ENCODE results near the gene SYT5. TPM values are rescaled to one million over a fixed set of nuclear protein-coding genes. Genes with fewer than 3 reads are reported as not detected.

Gene SYT5
- total and polyA plus RNA-seq, 9 of the 15 experiments (the other 6 are each of a cell fraction or from before 2014, with no cell fraction given), result 1.3 to 20.9 (median 8.8) TPM

DNA sequence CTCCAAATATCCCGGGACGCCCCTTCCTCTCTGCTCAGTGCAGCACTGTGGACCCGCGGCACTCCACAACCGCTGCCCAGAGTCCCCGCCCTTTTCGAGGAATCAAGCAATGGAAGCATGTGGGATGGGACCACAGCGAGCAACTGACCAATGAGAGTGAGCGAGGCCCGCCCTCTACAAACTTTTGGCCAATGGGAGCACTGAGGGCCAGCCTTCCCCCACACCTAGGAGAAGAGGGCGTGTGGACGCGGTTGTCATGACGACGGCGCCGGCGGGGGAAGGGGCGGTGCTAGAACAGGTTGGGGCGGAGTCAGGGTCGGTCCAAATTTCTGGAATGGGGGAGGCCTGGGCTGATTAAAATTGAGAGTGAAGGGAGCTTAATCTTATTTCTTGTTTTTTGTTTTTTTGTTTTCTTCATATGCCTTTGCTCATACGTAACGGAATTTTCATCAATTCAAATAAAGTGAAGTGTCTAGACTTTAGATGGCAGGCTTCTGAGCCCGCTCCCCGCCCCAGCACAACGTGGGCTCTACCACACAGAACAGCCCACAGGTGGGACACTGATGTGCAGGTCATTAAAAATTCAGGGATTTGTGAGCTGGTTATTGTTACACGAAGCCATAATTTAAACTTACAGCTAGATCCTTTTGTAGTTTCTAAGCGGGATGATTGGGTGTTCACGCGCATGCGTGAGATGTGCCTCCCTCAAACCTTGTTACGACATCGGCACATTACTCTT lies 13.4 kb downstream of the SYT5 start, which contains the start of gene DNAAF3 (continued):
- TF ChIP-seq, protein P1, sequence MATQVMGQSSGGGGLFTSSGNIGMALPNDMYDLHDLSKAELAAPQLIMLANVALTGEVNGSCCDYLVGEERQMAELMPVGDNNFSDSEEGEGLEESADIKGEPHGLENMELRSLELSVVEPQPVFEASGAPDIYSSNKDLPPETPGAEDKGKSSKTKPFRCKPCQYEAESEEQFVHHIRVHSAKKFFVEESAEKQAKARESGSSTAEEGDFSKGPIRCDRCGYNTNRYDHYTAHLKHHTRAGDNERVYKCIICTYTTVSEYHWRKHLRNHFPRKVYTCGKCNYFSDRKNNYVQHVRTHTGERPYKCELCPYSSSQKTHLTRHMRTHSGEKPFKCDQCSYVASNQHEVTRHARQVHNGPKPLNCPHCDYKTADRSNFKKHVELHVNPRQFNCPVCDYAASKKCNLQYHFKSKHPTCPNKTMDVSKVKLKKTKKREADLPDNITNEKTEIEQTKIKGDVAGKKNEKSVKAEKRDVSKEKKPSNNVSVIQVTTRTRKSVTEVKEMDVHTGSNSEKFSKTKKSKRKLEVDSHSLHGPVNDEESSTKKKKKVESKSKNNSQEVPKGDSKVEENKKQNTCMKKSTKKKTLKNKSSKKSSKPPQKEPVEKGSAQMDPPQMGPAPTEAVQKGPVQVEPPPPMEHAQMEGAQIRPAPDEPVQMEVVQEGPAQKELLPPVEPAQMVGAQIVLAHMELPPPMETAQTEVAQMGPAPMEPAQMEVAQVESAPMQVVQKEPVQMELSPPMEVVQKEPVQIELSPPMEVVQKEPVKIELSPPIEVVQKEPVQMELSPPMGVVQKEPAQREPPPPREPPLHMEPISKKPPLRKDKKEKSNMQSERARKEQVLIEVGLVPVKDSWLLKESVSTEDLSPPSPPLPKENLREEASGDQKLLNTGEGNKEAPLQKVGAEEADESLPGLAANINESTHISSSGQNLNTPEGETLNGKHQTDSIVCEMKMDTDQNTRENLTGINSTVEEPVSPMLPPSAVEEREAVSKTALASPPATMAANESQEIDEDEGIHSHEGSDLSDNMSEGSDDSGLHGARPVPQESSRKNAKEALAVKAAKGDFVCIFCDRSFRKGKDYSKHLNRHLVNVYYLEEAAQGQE (IDR thresholded peaks at IDR 0.05; ENCODE audit: borderline replicate concordance), result no peak
- TF ChIP-seq, protein P1 (CRISPR knock-in tag; IDR thresholded peaks at IDR 0.05; ENCODE audit: low read depth), result no peak
- no peak for TF ChIP-seq CHD4 (IDR thresholded peaks at IDR 0.05; ENCODE audit: insufficient read depth, insufficient replicate concordance, low read depth, low read length, poor library complexity, severe bottlenecking)
- TF ChIP-seq, protein P2, sequence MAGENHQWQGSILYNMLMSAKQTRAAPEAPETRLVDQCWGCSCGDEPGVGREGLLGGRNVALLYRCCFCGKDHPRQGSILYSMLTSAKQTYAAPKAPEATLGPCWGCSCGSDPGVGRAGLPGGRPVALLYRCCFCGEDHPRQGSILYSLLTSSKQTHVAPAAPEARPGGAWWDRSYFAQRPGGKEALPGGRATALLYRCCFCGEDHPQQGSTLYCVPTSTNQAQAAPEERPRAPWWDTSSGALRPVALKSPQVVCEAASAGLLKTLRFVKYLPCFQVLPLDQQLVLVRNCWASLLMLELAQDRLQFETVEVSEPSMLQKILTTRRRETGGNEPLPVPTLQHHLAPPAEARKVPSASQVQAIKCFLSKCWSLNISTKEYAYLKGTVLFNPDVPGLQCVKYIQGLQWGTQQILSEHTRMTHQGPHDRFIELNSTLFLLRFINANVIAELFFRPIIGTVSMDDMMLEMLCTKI (IDR thresholded peaks at IDR 0.05; ENCODE audit: partially characterized antibody), result no peak
- TF ChIP-seq RHOXF2B (CRISPR knock-in tag; conservative IDR thresholded peaks at IDR 0.05), result no peak
- TF ChIP-seq POLR3A (IDR thresholded peaks at IDR 0.05; ENCODE audit: borderline replicate concordance, extremely low read depth, insufficient read depth, insufficient read length), result no peak
- no peak for TF ChIP-seq TAL1 (IDR thresholded peaks at IDR 0.05)
- TF ChIP-seq KLF10 (CRISPR knock-in tag; IDR thresholded peaks at IDR 0.05), result no peak
- TF ChIP-seq ZNF766 (CRISPR knock-in tag; conservative IDR thresholded peaks at IDR 0.05), result no peak
- no peak for TF ChIP-seq XRCC4 (IDR thresholded peaks at IDR 0.05; ENCODE audit: extremely low read depth, insufficient read depth, insufficient read length)
- TF ChIP-seq ZNF830 (CRISPR knock-in tag; IDR thresholded peaks at IDR 0.05), result no peak
- TF ChIP-seq C11orf30 (IDR thresholded peaks at IDR 0.05; ENCODE audit: low read depth), result no peak
- peak; percentile 96 for TF ChIP-seq TCF7L2 (IDR thresholded peaks at IDR 0.05; ENCODE audit: low read depth, low read length)
- TF ChIP-seq TAF9B (IDR thresholded peaks at IDR 0.05; ENCODE audit: partially characterized antibody), result no peak
- peak; percentile 11; the same call in 1 of the 2 replicates for TF ChIP-seq CXXC5 (CRISPR knock-in tag; IDR thresholded peaks at IDR 0.05)
- no peak for TF ChIP-seq FOXA1 (IDR thresholded peaks at IDR 0.05; ENCODE audit: borderline replicate concordance)
- TF ChIP-seq CCAR2 (IDR thresholded peaks at IDR 0.05; ENCODE audit: low read depth, low read length), result no peak
- TF ChIP-seq, protein P3, sequence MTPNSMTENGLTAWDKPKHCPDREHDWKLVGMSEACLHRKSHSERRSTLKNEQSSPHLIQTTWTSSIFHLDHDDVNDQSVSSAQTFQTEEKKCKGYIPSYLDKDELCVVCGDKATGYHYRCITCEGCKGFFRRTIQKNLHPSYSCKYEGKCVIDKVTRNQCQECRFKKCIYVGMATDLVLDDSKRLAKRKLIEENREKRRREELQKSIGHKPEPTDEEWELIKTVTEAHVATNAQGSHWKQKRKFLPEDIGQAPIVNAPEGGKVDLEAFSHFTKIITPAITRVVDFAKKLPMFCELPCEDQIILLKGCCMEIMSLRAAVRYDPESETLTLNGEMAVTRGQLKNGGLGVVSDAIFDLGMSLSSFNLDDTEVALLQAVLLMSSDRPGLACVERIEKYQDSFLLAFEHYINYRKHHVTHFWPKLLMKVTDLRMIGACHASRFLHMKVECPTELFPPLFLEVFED (CRISPR knock-in tag; conservative IDR thresholded peaks at IDR 0.05), result 0 out of 2 replicates have a peak, but pooled peaks have one; percentile 68
